Neural progenitor cell (in vitro differentiated cells): ENCODE data around the gene ANKS1B. TPM values are rescaled to one million over a fixed set of nuclear protein-coding genes. Genes with fewer than 3 reads are reported as not detected.

Experiments used
- DNase-seq: peaks from one replicate; pipeline ENCODE4 v3.0.0-alpha.2; 2016; ENCODE audit warnings: low spot score
- H2AFZ ChIP-seq: fragments of 200-600 bp; sonication (generic); replicated peaks from 2 replicates; pipeline ENCODE4 v1.6.1; 2016; ENCODE audit warnings: antibody characterized with exemption
- H3F3A ChIP-seq: fragments of 200-600 bp; sonication (generic); 2 replicates; pipeline ENCODE4 v1.6.1; 2016; ENCODE audit warnings: antibody characterized with exemption, low read depth
- H3K27ac ChIP-seq: fragments of 200-600 bp; sonication (generic); 2 replicates; pipeline ENCODE4 v1.5.1; 2016; ENCODE audit warnings: mild to moderate bottlenecking
- H3K27me3 ChIP-seq: fragments of 200-600 bp; sonication (generic); 2 replicates; pipeline ENCODE4 v1.6.1; 2016; ENCODE audit warnings: mild to moderate bottlenecking, moderate library complexity
- H3K36me3 ChIP-seq: fragments of 200-600 bp; sonication (generic); 2 replicates; pipeline ENCODE4 v1.5.1; 2016
- H3K4me1 ChIP-seq: fragments of 200-600 bp; sonication (generic); 2 replicates; pipeline ENCODE4 v1.6.1; 2016; ENCODE audit warnings: mixed run types
- H3K4me2 ChIP-seq: fragments of 200-600 bp; sonication (generic); 2 replicates; pipeline ENCODE4 v1.6.1; 2016
- H3K4me3 ChIP-seq: fragments of 200-600 bp; sonication (generic); 2 replicates; pipeline ENCODE4 v1.5.1; 2016
- H3K79me2 ChIP-seq: fragments of 200-600 bp; sonication (generic); 2 replicates; pipeline ENCODE4 v1.6.1; 2016; ENCODE audit warnings: low read depth
- H3K9ac ChIP-seq: fragments of 200-600 bp; sonication (generic); 2 replicates; pipeline ENCODE4 v1.6.1; 2016
- H3K9me3 ChIP-seq: fragments of 200-600 bp; sonication (generic); 2 replicates; pipeline ENCODE4 v1.5.1; 2016; ENCODE audit warnings: low read depth
- H4K20me1 ChIP-seq: fragments of 200-600 bp; sonication (generic); 2 replicates; pipeline ENCODE4 v1.6.1; 2016; ENCODE audit warnings: low read depth
- H3K27ac Mint-ChIP-seq: 3 replicates; pipeline ENCODE4 v1.8.0; 2021; ENCODE audit warnings: mixed read lengths
- H3K27me3 Mint-ChIP-seq: 2 replicates; pipeline ENCODE4 v1.8.0; 2022; ENCODE audit warnings: low read depth, mild to moderate bottlenecking, inconsistent platforms, moderate library complexity, mixed read lengths; ENCODE audit not compliant: insufficient read depth
- H3K36me3 Mint-ChIP-seq: 3 replicates; pipeline ENCODE4 v1.8.0; 2021; ENCODE audit warnings: mixed read lengths
- H3K4me1 Mint-ChIP-seq: 3 replicates; pipeline ENCODE4 v1.8.0; 2021; ENCODE audit warnings: mixed read lengths
- H3K4me3 Mint-ChIP-seq: 3 replicates; pipeline ENCODE4 v1.8.0; 2021; ENCODE audit warnings: mild to moderate bottlenecking, moderate library complexity, mixed read lengths
- H3K9me3 Mint-ChIP-seq: 3 replicates; pipeline ENCODE4 v1.8.0; 2020; ENCODE audit warnings: mixed read lengths
- EZH2 ChIP-seq: fragments of 200-600 bp; sonication (generic); IDR thresholded peaks from 2 replicates; pipeline ENCODE4 v1.6.1; 2017; ENCODE audit warnings: antibody characterized with exemption, mild to moderate bottlenecking, moderate library complexity
- EZH2phosphoT487 ChIP-seq: fragments of 200-600 bp; sonication (generic); IDR thresholded peaks from 2 replicates; pipeline ENCODE4 v1.6.1; 2017; ENCODE audit warnings: antibody characterized with exemption
- total RNA-seq: library from RNA; depleted of rRNA; stranded (reverse); fragments of >200 nt; gene quantifications from 2 replicates; pipeline ENCODE4 v1.2.3, GENCODE V29; 2015; ENCODE audit warnings: low replicate concordance
- TF ChIP-seq, protein P1 (sequence below): fragments of 200-600 bp; sonication (generic); IDR thresholded peaks from 2 replicates; pipeline ENCODE4 v1.5.1; 2017; ENCODE audit warnings: antibody characterized with exemption, mild to moderate bottlenecking

The ANKS1B gene
- total RNA-seq, 1 donor from 2014 or later, result 7.9 TPM

DNA sequence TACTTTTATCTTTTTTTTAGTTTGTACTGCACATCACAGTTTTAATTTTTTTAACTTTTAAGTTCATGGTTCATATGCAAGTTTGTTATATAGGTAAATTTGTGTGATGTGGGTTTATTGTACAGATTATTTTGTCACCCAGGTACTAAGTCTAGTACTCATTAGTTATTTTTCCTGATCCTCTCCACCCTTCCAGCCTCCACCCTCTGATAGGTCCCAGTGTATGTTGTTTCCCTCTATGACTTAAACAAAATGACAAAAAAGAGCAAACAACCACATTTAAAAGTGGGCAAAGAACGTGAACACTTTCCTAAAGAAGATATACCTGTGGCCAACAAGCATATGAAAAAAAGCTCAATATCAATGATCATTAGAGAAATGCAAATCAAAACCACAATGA is 273.5 kb downstream of the ANKS1B start:
- H3K27me3 ChIP-seq, result no peaks in the 10 kb centered on the region
- H3K27ac Mint-ChIP-seq, result no peak overlapping the region
- H3K36me3 ChIP-seq, result no peaks in the 10 kb centered on the region
- no peak overlapping the region for H3K27ac ChIP-seq
- no peaks in the 10 kb centered on the region for H3K4me1 ChIP-seq
- no peak overlapping the region for H3K9ac ChIP-seq
- peaks cover 2% of the 10 kb centered on the region for H3K27me3 Mint-ChIP-seq
- no peaks in the 10 kb centered on the region for H3K36me3 Mint-ChIP-seq
- TF ChIP-seq EZH2phosphoT487, result no peak
- TF ChIP-seq, protein P1, sequence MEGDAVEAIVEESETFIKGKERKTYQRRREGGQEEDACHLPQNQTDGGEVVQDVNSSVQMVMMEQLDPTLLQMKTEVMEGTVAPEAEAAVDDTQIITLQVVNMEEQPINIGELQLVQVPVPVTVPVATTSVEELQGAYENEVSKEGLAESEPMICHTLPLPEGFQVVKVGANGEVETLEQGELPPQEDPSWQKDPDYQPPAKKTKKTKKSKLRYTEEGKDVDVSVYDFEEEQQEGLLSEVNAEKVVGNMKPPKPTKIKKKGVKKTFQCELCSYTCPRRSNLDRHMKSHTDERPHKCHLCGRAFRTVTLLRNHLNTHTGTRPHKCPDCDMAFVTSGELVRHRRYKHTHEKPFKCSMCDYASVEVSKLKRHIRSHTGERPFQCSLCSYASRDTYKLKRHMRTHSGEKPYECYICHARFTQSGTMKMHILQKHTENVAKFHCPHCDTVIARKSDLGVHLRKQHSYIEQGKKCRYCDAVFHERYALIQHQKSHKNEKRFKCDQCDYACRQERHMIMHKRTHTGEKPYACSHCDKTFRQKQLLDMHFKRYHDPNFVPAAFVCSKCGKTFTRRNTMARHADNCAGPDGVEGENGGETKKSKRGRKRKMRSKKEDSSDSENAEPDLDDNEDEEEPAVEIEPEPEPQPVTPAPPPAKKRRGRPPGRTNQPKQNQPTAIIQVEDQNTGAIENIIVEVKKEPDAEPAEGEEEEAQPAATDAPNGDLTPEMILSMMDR, result no peak
- TF ChIP-seq EZH2, result no peak
- no peaks in the 10 kb centered on the region for H4K20me1 ChIP-seq
- no peak overlapping the region for H2AFZ ChIP-seq
- no peaks in the 10 kb centered on the region for H3F3A ChIP-seq
- peaks cover 8% of the 10 kb centered on the region for H3K9me3 Mint-ChIP-seq
- H3K4me1 Mint-ChIP-seq, result no peaks in the 10 kb centered on the region
- DNase-seq, result no peak
- H3K79me2 ChIP-seq, result no peaks in the 10 kb centered on the region
- no peak overlapping the region for H3K4me3 Mint-ChIP-seq
- no peaks in the 10 kb centered on the region for H3K9me3 ChIP-seq
- no peak overlapping the region for H3K4me2 ChIP-seq
- H3K4me3 ChIP-seq, result no peak overlapping the region

DNA sequence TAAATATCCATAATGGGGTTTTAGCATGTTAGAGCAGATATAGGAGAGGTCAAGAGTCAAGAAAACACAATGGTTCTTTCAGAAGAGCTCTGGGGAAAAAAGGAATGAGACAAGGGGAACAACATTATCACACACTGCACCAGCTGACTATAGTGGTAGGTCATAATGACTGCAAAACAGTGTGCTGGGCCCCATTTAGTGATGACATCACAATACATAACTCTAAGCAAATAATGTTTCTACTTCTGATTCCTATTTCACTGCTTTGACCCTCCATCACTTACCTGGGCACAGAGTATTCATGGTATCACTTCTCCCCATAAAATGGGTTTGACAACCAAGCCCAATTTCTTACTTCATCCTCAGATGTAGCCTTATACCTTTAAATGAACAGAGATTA is 275.1 kb downstream of the ANKS1B start:
- Histone ChIP-seq H3K36me3 (no peaks in the 10 kb centered on the region), H3K9ac (no peak overlapping the region), H3K4me2 (no peak overlapping the region), H3K4me1 (no peaks in the 10 kb centered on the region), H3K79me2 (no peaks in the 10 kb centered on the region), H4K20me1 (no peaks in the 10 kb centered on the region), H3K27ac (no peak overlapping the region), H3K9me3 (no peaks in the 10 kb centered on the region), H3F3A (no peaks in the 10 kb centered on the region), H3K4me3 (no peak overlapping the region), H3K27me3 (no peaks in the 10 kb centered on the region), H2AFZ (no peak overlapping the region)
- Mint-ChIP-seq H3K36me3 (no peaks in the 10 kb centered on the region), H3K4me3 (no peak overlapping the region), H3K9me3 (peaks cover 8% of the 10 kb centered on the region), H3K27me3 (peaks cover 2% of the 10 kb centered on the region), H3K4me1 (no peaks in the 10 kb centered on the region), H3K27ac (no peak overlapping the region)
- no peak for DNase-seq
- no peak for TF ChIP-seq EZH2phosphoT487
- no peak for TF ChIP-seq EZH2
- TF ChIP-seq, protein P1, result no peak

- no peaks in the 10 kb centered on the region for H3K79me2 ChIP-seq
- no peak overlapping the region for H3K9ac ChIP-seq
- no peak overlapping the region for H3K4me2 ChIP-seq
- Mint-ChIP-seq H3K36me3 (no peaks in the 10 kb centered on the region), H3K9me3 (peaks cover 8% of the 10 kb centered on the region), H3K27ac (no peak overlapping the region), H3K4me3 (no peak overlapping the region), H3K27me3 (peaks cover 2% of the 10 kb centered on the region), H3K4me1 (no peaks in the 10 kb centered on the region)
- H2AFZ ChIP-seq, result no peak overlapping the region
- H3K4me1 ChIP-seq, result no peaks in the 10 kb centered on the region
- no peaks in the 10 kb centered on the region for H3K9me3 ChIP-seq
- H3K27ac ChIP-seq, result no peak overlapping the region
- H3K27me3 ChIP-seq, result no peaks in the 10 kb centered on the region
- no peaks in the 10 kb centered on the region for H3K36me3 ChIP-seq
- no peak overlapping the region for H3K4me3 ChIP-seq
- TF ChIP-seq, protein P1, result no peak
- TF ChIP-seq EZH2 (no peak), EZH2phosphoT487 (no peak)
- no peaks in the 10 kb centered on the region for H4K20me1 ChIP-seq
- H3F3A ChIP-seq, result no peaks in the 10 kb centered on the region
- DNase-seq, result no peak
Measured at GRCh38 chr12:99709116-99709515, 275.6 kb downstream of the ANKS1B start.
